ENCODE measurements around the gene NAV3.

NAV3 gene

GRCh38 chr12:77918046-77918445 is 87.4 kb downstream of the NAV3 start:
- in situ Hi-C loops (cut with HindIII; ENCODE audit: low sequenced_read_pairs) = no loop called here

DNA sequence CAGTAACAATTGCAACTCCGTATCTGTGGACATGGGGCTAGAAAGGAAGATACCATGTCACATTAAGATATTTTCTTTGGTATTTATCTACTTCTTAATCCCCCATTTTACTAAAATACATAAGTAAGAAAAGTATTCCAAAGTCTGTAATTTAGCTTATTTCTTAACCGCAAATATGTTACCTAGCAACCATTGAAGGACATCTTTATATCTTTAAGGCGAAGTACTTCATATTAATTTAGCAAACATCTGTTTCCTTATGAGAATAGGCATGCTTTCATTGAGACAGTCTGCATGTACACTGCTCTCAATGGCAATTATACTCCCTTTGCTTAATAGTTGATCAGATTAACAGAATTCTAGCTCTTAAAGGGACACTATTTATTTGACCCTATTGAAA is 88.8 kb downstream of the NAV3 start:
- in situ Hi-C loops (cut with HindIII; ENCODE audit: low sequenced_read_pairs) = no loop called here

DNA sequence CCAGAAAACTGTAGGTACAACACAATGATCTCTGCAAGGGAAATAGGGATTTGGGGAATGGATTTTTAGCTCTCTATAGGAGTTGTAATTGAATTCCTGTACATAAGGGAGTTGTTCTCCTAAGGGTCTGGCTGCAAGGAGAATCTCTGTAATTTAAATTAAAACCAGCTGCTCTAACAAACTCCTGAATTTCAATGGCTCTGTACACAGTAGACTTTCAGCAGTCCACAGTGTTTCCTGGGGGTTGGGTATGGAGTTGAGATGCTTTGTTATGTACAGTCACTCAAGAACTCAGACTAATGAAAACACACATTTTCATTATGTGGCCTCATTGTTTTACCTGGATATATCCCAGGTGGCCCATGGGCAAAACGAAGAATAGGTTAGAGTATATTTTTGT is 93.2 kb downstream of the NAV3 start:
- in situ Hi-C loops (cut with HindIII; ENCODE audit: low sequenced_read_pairs) = no loop called here

- in situ Hi-C loops (cut with HindIII; ENCODE audit: low sequenced_read_pairs) = loop anchor here (5.0 kb wide), 1 partner anchor 197 kb away; no protein-coding TSS in a partner anchor
Observed at GRCh38 chr12:77924703-77925102, 94.0 kb downstream of the NAV3 start.

DNA sequence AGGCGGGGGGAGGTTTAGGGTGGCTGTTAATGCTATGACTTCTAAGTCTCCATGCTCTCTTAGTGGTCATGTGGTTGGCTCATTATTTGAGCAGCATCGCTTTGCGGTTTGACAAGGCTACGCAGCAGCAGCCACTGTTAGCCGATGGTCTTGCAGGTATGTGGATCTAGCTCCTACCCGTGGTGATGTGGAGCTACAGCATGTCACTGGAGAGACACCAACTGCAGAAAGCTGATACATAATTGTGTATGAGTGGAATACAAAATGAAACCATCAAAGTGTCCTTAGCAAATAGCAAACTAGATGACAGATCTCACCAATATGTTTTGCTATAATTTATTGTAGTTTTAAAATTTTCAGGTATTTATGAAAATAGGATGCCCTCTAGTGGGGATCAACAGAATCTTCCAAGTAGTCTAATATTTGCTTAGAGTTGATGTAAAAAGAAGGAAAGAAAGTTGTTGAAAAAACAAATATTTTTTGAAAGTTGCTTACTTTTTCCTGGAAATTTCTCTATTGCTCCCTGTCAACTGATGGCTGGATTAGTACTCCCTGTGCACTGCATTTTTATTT is 94.9 kb downstream of the NAV3 start:
- in situ Hi-C loops (cut with HindIII; ENCODE audit: low sequenced_read_pairs) = loop anchor here (5.0 kb wide), 1 partner anchor 198 kb away; no protein-coding TSS in a partner anchor

GRCh38 chr12:77928078-77928477 is 97.4 kb downstream of the NAV3 start:
- in situ Hi-C loops (cut with HindIII; ENCODE audit: low sequenced_read_pairs) = loop anchor here (5.0 kb wide), 1 partner anchor 201 kb away; no protein-coding TSS in a partner anchor

DNA sequence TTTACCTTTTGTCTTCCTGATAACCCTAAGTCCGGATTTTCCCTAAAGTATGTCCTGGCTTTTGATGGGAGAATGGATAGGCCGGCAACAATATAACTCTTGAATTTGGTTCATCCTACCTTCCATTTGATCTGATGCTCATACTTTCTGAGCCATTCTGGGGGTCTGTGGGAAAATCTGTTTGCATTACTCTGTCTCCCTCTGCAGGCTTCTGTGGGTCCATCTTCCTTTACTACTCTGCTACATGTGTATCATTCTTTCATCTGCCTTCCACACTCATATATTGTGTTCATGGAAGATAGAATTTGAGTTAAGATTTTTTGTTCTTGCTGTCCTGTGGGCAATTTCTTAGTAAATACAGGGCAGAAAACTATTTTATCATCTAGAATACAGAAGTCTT is 101.5 kb downstream of the NAV3 start:
- in situ Hi-C loops (cut with HindIII; ENCODE audit: low sequenced_read_pairs) = no loop called here

GRCh38 chr12:77938301-77938700 is 107.6 kb downstream of the NAV3 start:
- in situ Hi-C loops (cut with HindIII; ENCODE audit: low sequenced_read_pairs) = no loop called here

- in situ Hi-C loops (cut with HindIII; ENCODE audit: low sequenced_read_pairs) = no loop called here
Observed at GRCh38 chr12:77940011-77940423, 109.3 kb downstream of the NAV3 start.

DNA sequence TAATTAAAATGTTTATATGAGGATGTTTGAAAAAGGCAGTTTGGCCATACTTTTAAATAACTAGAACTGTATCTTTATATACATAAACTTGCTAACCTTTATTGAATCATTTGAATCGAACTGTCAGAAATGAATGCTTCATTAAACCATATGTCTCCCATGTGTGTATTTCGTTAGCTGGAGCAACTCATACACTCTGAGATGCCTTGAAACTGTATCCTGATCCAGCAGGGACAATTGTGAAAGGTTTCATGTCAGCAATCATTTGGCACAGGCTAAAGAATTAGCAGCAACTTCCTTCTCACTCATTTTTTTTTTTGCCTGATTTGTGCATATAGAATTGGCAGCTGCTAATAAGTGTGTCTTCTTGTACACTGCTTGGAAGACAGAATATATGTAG is 109.9 kb downstream of the NAV3 start:
- in situ Hi-C loops (cut with HindIII; ENCODE audit: low sequenced_read_pairs) = no loop called here

DNA sequence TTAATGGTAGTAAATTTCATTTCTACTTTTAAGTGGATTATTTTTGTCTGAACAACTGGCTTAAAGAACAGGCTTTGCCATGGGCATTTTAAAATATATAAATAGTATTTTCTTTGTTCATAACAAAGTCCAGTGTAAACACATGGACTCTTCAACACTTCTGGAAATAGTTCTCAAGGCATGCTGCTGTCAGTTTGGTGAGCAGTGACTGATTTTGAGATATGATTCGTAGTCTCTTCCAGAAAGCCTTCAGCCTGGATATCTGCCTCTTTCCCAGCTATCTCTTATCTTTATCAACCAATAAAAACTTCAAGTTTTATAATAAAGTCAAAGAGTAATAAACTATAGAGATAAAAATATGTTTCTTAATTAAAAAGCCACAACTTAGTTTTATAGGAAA is 110.7 kb downstream of the NAV3 start:
- in situ Hi-C loops (cut with HindIII; ENCODE audit: low sequenced_read_pairs) = no loop called here

- in situ Hi-C loops (cut with HindIII; ENCODE audit: low sequenced_read_pairs) = no loop called here
Observed at GRCh38 chr12:77943466-77943865, 112.8 kb downstream of the NAV3 start.

DNA sequence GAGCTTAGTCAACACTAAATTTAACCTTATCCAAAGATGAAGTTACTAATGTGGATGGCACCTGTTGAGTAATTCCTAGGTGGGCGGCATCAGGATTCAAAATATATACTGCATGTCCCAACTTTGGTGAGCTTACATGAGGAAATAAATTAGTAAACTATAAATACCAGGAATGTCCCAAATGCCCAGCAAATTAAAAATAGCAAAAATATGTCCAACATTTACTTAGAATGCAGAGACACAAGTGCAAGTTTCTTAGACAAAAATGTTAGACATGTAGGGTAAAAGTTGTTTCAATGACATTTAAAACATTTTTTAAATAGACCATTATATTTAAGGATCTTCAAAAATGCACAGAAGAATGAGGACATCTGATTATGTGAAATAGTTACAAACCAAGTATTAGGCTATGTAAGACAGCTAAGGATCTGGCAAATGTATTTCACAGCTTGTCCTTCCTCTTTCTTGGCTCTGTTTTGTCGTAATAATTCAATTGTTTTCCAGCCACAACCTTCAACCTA is 115.9 kb downstream of the NAV3 start:
- in situ Hi-C loops (cut with HindIII; ENCODE audit: low sequenced_read_pairs) = no loop called here

DNA sequence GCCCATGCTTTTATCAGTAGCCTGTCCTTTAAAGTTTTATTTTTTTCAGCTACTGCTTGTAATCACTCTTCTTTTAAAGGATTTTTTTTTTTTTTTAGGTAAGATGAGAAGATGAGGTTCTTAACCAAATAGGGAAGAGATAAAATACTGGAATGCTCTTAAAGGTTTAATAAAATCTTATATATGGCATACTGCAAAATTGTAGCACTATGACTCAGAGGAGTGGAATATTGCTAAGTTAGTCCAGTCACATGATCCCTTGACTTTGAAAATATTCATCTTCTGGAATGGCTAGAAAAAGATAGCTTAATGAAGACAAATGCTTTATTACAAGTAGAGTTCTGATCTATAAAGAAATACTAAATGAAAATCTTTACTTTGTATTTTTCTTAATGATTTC is 116.6 kb downstream of the NAV3 start:
- in situ Hi-C loops (cut with HindIII; ENCODE audit: low sequenced_read_pairs) = no loop called here

- in situ Hi-C loops (cut with HindIII; ENCODE audit: low sequenced_read_pairs) = no loop called here
Observed at GRCh38 chr12:77947746-77948145, 117.1 kb downstream of the NAV3 start.

DNA sequence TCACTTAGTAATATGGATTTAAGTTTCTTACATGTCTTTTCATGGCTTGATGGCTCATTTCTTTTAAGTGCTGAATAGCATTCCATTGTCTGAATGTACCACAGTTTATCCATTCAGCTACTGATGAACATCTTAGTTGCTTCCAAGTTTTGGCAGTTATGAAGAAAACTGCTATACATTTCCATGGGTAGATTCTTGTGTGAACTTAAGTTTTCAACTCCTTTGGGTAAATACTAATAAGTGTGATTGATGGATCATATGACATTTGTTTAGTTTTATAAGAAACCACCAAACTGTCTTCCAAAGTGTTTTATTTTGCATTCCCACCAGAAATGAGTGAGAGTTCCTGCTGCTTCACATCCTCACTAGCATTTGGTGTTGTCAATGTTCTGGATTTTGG is 119.2 kb downstream of the NAV3 start:
- in situ Hi-C loops (cut with HindIII; ENCODE audit: low sequenced_read_pairs) = no loop called here

DNA sequence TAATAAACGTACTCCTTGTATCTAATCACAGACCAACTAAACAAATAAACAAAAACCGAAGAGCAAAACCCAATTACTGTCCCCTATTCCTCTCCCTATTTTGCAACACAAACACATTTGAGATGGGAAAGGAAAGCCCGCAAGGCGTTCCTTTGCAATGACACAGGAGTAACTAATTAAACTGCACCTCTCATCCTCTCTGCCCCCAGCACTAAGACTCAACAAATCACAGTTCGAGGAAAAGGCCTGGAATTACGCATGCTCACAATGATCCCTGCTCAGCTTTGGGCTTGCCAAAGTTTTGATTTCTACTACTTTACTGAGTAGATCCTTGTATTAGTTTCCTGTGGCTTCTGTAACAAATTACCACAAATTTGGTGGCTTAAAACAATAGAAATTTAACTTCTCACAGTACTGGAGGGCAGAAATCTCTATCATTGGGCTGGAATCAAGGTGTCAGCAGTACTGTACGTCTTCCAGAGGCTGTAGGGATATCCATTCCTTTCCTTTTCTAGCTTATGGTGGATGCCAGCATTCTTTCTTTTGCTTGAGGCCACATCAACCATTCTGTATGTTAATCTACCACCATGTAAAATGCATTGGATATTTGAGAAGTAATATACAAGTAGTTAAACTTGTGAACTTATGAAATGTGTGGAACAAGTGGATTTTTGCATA is 123.0 kb downstream of the NAV3 start:
- in situ Hi-C loops (cut with HindIII; ENCODE audit: low sequenced_read_pairs) = no loop called here

DNA sequence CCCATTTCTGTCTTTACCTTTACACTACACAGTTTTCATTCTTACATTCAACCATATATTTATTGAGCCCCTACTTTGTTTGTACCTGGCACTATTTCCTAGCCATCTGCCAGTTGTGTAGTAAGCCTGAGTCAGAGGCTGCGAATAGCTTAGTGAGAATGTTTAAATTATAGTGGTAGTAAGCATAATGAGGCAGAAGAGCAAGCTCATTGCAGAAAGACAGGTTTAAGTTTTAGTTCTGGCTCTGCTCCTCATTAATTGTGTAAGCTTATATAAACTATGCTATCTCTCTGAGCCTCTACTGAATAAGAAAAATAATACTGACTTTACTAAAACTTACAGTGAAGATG is 123.5 kb downstream of the NAV3 start:
- in situ Hi-C loops (cut with HindIII; ENCODE audit: low sequenced_read_pairs) = no loop called here

GRCh38 chr12:77957062-77957461 is 126.4 kb downstream of the NAV3 start:
- in situ Hi-C loops (cut with HindIII; ENCODE audit: low sequenced_read_pairs) = no loop called here

DNA sequence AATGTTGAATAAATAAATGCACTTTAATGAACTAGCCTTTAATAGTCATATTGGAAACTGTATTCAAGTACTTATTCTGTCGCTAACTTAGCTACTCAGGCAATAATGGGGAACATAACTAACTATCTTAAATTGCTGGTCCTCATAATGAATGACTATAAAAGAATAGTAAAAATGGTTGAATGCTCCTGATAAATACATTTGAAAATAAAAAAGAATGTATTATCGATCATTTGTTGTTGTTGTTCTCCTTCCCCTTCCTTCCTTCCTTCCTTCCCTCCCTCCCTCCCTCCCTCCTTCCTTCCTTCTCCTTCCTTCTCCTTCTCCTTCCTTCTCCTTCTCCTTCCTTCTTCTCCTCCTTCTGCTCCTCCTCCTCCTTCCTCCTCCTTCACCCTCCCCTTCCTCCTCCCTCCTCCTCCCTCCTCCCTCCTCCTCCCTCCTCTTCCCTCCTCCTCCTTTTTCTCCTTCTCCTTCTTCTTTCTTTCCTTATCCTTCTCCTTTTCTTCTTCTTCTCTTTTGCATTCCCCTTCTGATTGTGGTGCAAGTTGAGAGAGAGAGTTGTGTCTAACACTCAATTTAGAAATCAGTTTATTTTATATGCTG is 133.0 kb downstream of the NAV3 start:
- in situ Hi-C loops (cut with HindIII; ENCODE audit: low sequenced_read_pairs) = no loop called here

- in situ Hi-C loops (cut with HindIII; ENCODE audit: low sequenced_read_pairs) = no loop called here
Observed at GRCh38 chr12:77965790-77966189, 135.1 kb downstream of the NAV3 start.

DNA sequence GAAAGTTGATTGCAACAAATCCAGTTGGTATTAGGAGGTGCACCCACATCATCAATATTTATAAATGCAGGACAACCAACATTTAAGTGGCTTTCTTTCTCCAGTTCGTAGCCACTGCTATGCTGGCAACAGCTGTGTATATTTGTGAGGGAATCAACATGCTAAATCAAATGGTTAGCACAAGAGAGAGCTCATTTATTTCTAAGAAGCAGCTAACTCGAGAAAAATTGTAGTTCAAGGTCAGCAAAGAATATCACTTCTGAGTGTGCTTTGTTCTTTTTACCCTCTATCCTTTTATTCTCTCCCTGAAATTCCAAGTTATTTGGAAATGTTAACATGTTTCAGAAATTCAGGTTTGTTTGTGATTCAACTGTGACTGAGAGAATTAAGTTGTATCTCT is 137.3 kb downstream of the NAV3 start:
- in situ Hi-C loops (cut with HindIII; ENCODE audit: low sequenced_read_pairs) = no loop called here
